Endodermal cell (in vitro differentiated cells): ENCODE measurements around the gene ACTMAP. TPM values are rescaled to one million over a fixed set of nuclear protein-coding genes. Genes with fewer than 3 reads are reported as not detected.
A peak's percentile ranks its signal among the peaks of the same experiment; 100 is the strongest.

Experiments used
- DNase-seq: peaks from one replicate; pipeline ENCODE4 v3.0.0-alpha.2; 2017
- H3K27ac ChIP-seq: 2 replicates; pipeline ENCODE4 v1.5.1; 2013; ENCODE audit warnings: mild to moderate bottlenecking, low read depth, low read length, moderate library complexity
- H3K27me3 ChIP-seq: 2 replicates; pipeline ENCODE4 v1.6.1; 2013; ENCODE audit warnings: mild to moderate bottlenecking, low read length, moderate library complexity; ENCODE audit not compliant: insufficient read depth, control insufficient read depth, poor library complexity, severe bottlenecking
- H3K36me3 ChIP-seq: 2 replicates; pipeline ENCODE4 v1.7.0; 2013; ENCODE audit warnings: mild to moderate bottlenecking, low read length, moderate library complexity; ENCODE audit not compliant: control insufficient read depth, insufficient read depth
- H3K4me1 ChIP-seq: one replicate; pipeline ENCODE4 v1.7.0; 2013; ENCODE audit warnings: low read length; ENCODE audit not compliant: control insufficient read depth, insufficient read depth
- H3K4me3 ChIP-seq: 2 replicates; pipeline ENCODE4 v1.5.1; 2013; ENCODE audit warnings: mild to moderate bottlenecking, low read length, moderate library complexity
- H3K9ac ChIP-seq: 2 replicates; pipeline ENCODE4 v1.6.1; 2013; ENCODE audit warnings: mild to moderate bottlenecking, low read length, moderate library complexity; ENCODE audit not compliant: poor library complexity, severe bottlenecking; ENCODE audit errors: extremely low read depth
- H3K9me3 ChIP-seq: 2 replicates; pipeline ENCODE4 v1.6.1; 2013; ENCODE audit warnings: mild to moderate bottlenecking, low read length, moderate library complexity; ENCODE audit not compliant: control insufficient read depth
- H3K27ac Mint-ChIP-seq: 2 replicates; pipeline ENCODE4 v1.8.0; 2020; ENCODE audit warnings: mixed read lengths
- H3K27me3 Mint-ChIP-seq: 2 replicates; pipeline ENCODE4 v1.8.0; 2021; ENCODE audit warnings: mild to moderate bottlenecking, mixed read lengths; ENCODE audit not compliant: insufficient read depth
- H3K36me3 Mint-ChIP-seq: 2 replicates; pipeline ENCODE4 v1.8.0; 2020; ENCODE audit warnings: low read depth, mixed read lengths
- H3K4me1 Mint-ChIP-seq: 2 replicates; pipeline ENCODE4 v1.8.0; 2020; ENCODE audit warnings: mixed read lengths
- H3K4me3 Mint-ChIP-seq: 2 replicates; pipeline ENCODE4 v1.8.0; 2020; ENCODE audit warnings: mild to moderate bottlenecking, moderate library complexity, mixed read lengths
- H3K9me3 Mint-ChIP-seq: 2 replicates; pipeline ENCODE4 v1.8.0; 2020; ENCODE audit warnings: mild to moderate bottlenecking, mixed read lengths
- WGBS, 2 experiments: methylation state at CpG; one replicate each; pipeline versions ENCODE4 v1.1.5 to v1.1.7; 2013; ENCODE audit warnings: missing lambda C conversion rate in 2 of 2, mixed read lengths in 1 of 2; ENCODE audit not compliant: insufficient coverage in 1 of 2, insufficient read length in 1 of 2; 5-methylcytosine and 5-hydroxymethylcytosine counted together
- total RNA-seq, 2 donors: library from RNA; stranded (reverse); fragmentation: NEBNext Ultra II Directional in 1 of 2; extraction: Animal tissue kit (Norgen Biotek cat#: 25700) in 1 of 2; gene quantifications; 2 replicates in 1 of 2; 3 replicates in 1 of 2; pipeline ENCODE4 v1.2.1, GENCODE V29; 2021
- TF ChIP-seq, protein P1 (sequence below): fragments of 200-600 bp; sonication (generic); conservative IDR thresholded peaks from 2 replicates; pipeline ENCODE4 v1.5.0; 2021; ENCODE audit warnings: antibody characterized with exemption, mild to moderate bottlenecking

ACTMAP gene
- total RNA-seq, 2 donors from 2014 or later = 26.0 to 34.3 TPM

DNA sequence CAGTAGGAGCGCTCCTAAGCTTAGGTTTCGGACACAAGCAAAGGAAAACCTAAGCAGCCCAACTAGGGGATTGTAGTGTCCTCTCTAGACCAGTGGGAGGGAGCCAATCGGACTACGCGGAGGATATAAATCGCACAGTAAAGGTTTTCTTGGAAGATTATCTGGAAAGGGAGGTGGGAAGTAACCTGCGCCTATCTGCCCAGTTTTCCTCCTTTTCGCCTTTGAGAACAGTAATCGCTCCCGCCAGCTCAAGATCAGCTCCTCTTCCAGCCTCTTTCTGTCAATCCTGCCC lies 27.3 kb upstream of the ACTMAP start:
- Mint-ChIP-seq H3K4me3 (peak overlapping the region; percentile 85), H3K27ac (peak overlapping the region; percentile 100), H3K9me3 (no peaks in the 10 kb centered on the region), H3K4me1 (peaks cover 7% of the 10 kb centered on the region), H3K36me3 (peaks cover 10% of the 10 kb centered on the region), H3K27me3 (no peaks in the 10 kb centered on the region)
- H3K27me3 ChIP-seq = no peaks in the 10 kb centered on the region
- H3K36me3 ChIP-seq = no peaks in the 10 kb centered on the region
- no peaks in the 10 kb centered on the region for H3K9me3 ChIP-seq
- peak overlapping the region; percentile 87 for H3K9ac ChIP-seq
- peak overlapping the region; percentile 100 for H3K27ac ChIP-seq
- DNase-seq = no peak
- H3K4me3 ChIP-seq = peak overlapping the region; percentile 91
- no peaks in the 10 kb centered on the region for H3K4me1 ChIP-seq
- TF ChIP-seq, protein P1, sequence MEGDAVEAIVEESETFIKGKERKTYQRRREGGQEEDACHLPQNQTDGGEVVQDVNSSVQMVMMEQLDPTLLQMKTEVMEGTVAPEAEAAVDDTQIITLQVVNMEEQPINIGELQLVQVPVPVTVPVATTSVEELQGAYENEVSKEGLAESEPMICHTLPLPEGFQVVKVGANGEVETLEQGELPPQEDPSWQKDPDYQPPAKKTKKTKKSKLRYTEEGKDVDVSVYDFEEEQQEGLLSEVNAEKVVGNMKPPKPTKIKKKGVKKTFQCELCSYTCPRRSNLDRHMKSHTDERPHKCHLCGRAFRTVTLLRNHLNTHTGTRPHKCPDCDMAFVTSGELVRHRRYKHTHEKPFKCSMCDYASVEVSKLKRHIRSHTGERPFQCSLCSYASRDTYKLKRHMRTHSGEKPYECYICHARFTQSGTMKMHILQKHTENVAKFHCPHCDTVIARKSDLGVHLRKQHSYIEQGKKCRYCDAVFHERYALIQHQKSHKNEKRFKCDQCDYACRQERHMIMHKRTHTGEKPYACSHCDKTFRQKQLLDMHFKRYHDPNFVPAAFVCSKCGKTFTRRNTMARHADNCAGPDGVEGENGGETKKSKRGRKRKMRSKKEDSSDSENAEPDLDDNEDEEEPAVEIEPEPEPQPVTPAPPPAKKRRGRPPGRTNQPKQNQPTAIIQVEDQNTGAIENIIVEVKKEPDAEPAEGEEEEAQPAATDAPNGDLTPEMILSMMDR = no peak
- 0% methylated on average over 9 to 10 of the region's 10 CpGs for WGBS, 2 experiments

DNA sequence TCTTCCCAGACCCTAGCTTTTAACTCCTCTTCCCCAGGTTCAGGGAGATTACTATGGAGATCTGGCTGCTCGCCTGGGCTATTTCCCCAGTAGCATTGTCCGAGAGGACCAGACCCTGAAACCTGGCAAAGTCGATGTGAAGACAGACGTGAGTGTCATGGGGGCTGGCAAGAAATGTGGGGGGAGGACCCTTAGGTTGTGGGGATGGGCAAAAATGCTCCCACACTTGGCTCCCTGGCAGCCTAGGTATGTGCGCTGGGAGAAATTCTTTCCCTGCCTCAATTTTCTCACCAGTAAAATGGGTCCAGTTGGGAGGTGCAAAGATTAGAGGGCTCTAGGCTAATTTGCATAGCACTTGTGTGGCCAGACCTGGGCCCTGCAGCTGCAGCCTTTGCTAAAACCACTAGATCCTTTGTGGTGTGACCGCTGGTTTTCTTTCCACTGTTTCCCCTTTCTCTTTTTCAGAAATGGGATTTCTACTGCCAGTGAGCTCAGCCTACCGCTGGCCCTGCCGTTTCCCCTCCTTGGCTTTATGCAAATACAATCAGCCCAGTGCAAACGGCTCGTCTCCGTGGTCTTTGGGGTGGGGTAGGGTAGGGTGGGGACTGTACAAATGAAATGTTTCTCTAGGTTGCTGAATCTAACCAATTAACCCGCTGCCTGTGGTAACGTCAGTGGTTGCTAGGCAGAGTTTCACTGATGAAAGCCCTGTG lies 26.8 kb upstream of the ACTMAP start:
- Mint-ChIP-seq H3K4me1 (peaks cover 7% of the 10 kb centered on the region), H3K4me3 (peak overlapping the region; percentile 85), H3K27me3 (no peaks in the 10 kb centered on the region), H3K27ac (peak overlapping the region; percentile 100), H3K36me3 (peaks cover 7% of the 10 kb centered on the region), H3K9me3 (no peaks in the 10 kb centered on the region)
- H3K4me3 ChIP-seq = peak overlapping the region; percentile 91
- no peaks in the 10 kb centered on the region for H3K27me3 ChIP-seq
- H3K27ac ChIP-seq = peak overlapping the region; percentile 100
- TF ChIP-seq, protein P1 = no peak
- DNase-seq = peak; percentile 96
- H3K36me3 ChIP-seq = no peaks in the 10 kb centered on the region
- H3K4me1 ChIP-seq = no peaks in the 10 kb centered on the region
- peak overlapping the region; percentile 87 for H3K9ac ChIP-seq
- WGBS, 2 experiments = 25 to 35% methylated on average over 7 to 13 of the region's 13 CpGs
- H3K9me3 ChIP-seq = no peaks in the 10 kb centered on the region

DNA sequence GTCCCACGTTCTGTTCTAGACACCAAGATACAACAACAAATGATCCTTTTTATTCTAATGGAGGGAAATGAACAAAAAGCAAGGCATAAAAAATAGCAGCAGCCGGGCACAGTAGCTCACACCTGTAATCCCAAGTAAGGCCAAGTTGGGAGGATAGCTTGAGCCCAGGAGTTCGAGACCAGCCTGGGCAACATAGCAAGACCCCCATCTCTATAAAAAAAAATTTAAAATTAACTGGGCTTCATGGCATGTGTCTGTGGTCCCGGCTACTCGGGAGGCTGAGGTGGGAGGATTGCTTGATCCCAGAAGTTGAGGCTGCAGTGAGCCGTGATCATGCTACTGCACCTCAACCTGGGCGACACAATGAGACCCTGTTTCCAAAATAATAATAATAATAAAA lies 26.1 kb upstream of the ACTMAP start:
- WGBS, 2 experiments = 69 to 79% methylated on average over 5 to 6 of the region's 7 CpGs
- peaks cover 7% of the 10 kb centered on the region for H3K4me1 Mint-ChIP-seq
- TF ChIP-seq, protein P1 = no peak
- Histone ChIP-seq H3K27me3 (no peaks in the 10 kb centered on the region), H3K27ac (no peak overlapping the region), H3K4me1 (no peaks in the 10 kb centered on the region), H3K9ac (no peak overlapping the region), H3K4me3 (no peak overlapping the region), H3K9me3 (no peaks in the 10 kb centered on the region), H3K36me3 (no peaks in the 10 kb centered on the region)
- H3K27me3 Mint-ChIP-seq = no peaks in the 10 kb centered on the region
- H3K4me3 Mint-ChIP-seq = no peak overlapping the region
- no peak for DNase-seq
- no peak overlapping the region for H3K27ac Mint-ChIP-seq
- peaks cover 5% of the 10 kb centered on the region for H3K36me3 Mint-ChIP-seq
- H3K9me3 Mint-ChIP-seq = no peaks in the 10 kb centered on the region
